Ascending aorta (tissue), 2 donors: ENCODE data around the gene ADRA1B. TPM values are rescaled to one million over a fixed set of nuclear protein-coding genes. Genes with fewer than 3 reads are reported as not detected.
"Not testable (repeated sequence)": the region's sequence is repeated elsewhere in the genome, so short reads cannot be mapped to it uniquely, and the experiment has no call there.

Experiments
- DNase-seq, 2 donors: peaks; one replicate each; pipeline ENCODE4 v3.0.0-alpha.2; 2019; ENCODE audit warnings: low spot score in 2 of 2
- H3K27ac ChIP-seq, 2 donors: fragments of 200-600 bp; sonication (generic); one replicate each; pipeline ENCODE4 v1.5.1; 2016 to 2017; ENCODE audit warnings: mild to moderate bottlenecking in 1 of 2
- H3K27me3 ChIP-seq: fragments of 200-600 bp; sonication (generic); one replicate; pipeline ENCODE4 v1.5.1; 2017
- H3K36me3 ChIP-seq, 2 donors: fragments of 200-600 bp; sonication (generic); one replicate each; pipeline ENCODE4 v1.5.1; 2016
- H3K4me1 ChIP-seq, 2 donors: fragments of 200-600 bp; sonication (generic); one replicate each; pipeline ENCODE4 v1.5.1; 2016 to 2017; ENCODE audit warnings: mild to moderate bottlenecking in 1 of 2
- H3K4me3 ChIP-seq, 2 donors: fragments of 200-600 bp; sonication (generic); one replicate each; pipeline ENCODE4 v1.5.1; 2016 to 2017; ENCODE audit warnings: mild to moderate bottlenecking in 1 of 2
- H3K9me3 ChIP-seq, 2 donors: fragments of 200-600 bp; sonication (generic); one replicate each; pipeline ENCODE4 v1.5.1; 2016
- intact Hi-C: fragments of 100-400 bp; cut with DNase I; formaldehyde crosslinking; loops from one replicate; pipeline ENCODE4 v1.15.1; 2023
- total RNA-seq: library from RNA; depleted of rRNA; stranded (reverse); fragments of >200 nt; gene quantifications from one replicate; pipeline ENCODE4 v1.1.0, GENCODE V29; 2016
- TF ChIP-seq, protein P1 (sequence below), 3 experiments: fragments of 200-600 bp in 2 of 3; fragments of 450-650 bp in 1 of 3; sonication (generic) in 2 of 3; IDR thresholded peaks; one replicate each; pipeline ENCODE4 v1.5.1; 2016 to 2019; ENCODE audit warnings: antibody characterized with exemption in 3 of 3, mild to moderate bottlenecking in 1 of 3, moderate library complexity in 1 of 3

The ADRA1B gene
- total RNA-seq, 1 donor from 2014 or later = 20.6 TPM

DNA sequence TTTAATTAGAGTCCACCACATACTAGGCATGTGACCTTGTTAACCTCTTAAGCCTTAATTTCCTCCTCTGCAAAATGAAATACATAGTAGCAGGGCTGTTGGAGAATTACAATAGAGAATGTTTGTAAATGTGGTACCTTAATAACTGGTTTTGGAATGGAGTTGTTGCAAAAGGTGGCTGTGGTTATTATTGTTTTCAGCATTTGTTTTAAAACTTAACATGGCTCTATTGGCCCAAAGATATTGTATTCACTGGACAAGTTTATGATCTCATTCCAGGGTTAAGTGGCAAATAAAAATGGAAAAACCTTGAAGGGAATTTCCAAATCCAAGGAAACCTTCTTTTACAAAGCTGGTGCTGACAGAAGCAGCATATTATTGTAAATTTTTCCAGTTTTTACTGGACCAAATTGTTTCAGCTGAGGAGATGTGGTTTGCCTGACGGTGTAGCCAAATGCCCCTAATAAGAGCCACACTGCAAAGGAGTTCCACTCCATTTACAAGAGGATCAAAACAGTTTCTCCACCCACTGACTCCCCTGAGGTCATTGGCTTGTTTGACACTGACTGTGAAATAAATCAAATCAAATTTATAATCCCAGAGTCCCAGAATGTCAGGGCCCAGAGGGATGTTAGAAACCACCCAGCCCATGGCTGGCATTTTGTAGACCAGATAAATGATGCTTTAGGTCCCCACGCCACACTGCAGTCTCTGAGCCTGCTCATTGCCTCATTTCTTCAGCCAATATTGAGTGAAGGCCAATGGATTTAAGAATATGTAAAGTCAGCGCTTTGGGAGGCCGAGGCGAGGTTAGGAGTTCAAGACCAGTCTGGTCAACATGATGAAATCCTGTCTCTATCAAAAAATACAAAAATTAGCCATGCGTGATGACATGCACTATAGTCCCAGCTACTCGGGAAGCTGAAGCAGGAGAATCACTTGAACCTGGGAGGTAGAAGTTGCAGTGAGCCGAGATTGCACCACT is 45.2 kb downstream of the ADRA1B start:
- no peaks in the 10 kb centered on the region for H3K27me3 ChIP-seq
- TF ChIP-seq, protein P1, sequence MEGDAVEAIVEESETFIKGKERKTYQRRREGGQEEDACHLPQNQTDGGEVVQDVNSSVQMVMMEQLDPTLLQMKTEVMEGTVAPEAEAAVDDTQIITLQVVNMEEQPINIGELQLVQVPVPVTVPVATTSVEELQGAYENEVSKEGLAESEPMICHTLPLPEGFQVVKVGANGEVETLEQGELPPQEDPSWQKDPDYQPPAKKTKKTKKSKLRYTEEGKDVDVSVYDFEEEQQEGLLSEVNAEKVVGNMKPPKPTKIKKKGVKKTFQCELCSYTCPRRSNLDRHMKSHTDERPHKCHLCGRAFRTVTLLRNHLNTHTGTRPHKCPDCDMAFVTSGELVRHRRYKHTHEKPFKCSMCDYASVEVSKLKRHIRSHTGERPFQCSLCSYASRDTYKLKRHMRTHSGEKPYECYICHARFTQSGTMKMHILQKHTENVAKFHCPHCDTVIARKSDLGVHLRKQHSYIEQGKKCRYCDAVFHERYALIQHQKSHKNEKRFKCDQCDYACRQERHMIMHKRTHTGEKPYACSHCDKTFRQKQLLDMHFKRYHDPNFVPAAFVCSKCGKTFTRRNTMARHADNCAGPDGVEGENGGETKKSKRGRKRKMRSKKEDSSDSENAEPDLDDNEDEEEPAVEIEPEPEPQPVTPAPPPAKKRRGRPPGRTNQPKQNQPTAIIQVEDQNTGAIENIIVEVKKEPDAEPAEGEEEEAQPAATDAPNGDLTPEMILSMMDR (IDR thresholded peaks at IDR 0.05) = no peak
- DNase-seq = no peak
- H3K4me3 ChIP-seq = no peak overlapping the region
- intact Hi-C loops = no loop called here
- H3K27ac ChIP-seq = peak overlapping the region in 1 of 2 donors; percentile 44
- no peaks in the 10 kb centered on the region for H3K9me3 ChIP-seq
- peaks cover 0 to 7% of the 10 kb centered on the region in 2 donors for H3K4me1 ChIP-seq
- peaks cover 0 to 4% of the 10 kb centered on the region in 2 donors for H3K36me3 ChIP-seq

DNA sequence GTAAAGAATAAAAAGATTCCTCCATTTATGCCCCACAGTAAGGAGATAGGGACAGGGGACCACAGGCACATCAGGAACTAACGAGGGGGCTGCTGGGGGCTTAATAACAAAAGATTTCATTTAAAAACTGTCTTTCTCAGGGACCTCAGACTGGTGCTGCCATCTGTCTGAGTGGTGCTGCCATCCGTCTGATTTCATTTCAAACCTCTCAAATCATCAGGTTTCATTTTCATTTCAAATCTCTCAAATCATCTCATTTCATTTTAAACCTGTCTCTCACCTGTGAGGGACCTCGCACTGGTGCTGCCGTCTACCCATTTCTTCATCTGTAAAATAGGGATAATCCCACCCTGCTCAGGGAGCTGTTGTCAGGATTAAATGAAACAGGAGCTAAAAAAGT is 45.9 kb downstream of the ADRA1B start:
- intact Hi-C loops = no loop called here
- peak in 1 of 2 donors; percentile 28 for DNase-seq
- H3K4me1 ChIP-seq = peaks cover 0 to 10% of the 10 kb centered on the region in 2 donors
- H3K4me3 ChIP-seq = no peak overlapping the region
- H3K36me3 ChIP-seq = no peaks in the 10 kb centered on the region
- H3K27me3 ChIP-seq = no peaks in the 10 kb centered on the region
- no peak overlapping the region for H3K27ac ChIP-seq
- TF ChIP-seq, protein P1 (IDR thresholded peaks at IDR 0.05) = no peak
- H3K9me3 ChIP-seq = no peaks in the 10 kb centered on the region

DNA sequence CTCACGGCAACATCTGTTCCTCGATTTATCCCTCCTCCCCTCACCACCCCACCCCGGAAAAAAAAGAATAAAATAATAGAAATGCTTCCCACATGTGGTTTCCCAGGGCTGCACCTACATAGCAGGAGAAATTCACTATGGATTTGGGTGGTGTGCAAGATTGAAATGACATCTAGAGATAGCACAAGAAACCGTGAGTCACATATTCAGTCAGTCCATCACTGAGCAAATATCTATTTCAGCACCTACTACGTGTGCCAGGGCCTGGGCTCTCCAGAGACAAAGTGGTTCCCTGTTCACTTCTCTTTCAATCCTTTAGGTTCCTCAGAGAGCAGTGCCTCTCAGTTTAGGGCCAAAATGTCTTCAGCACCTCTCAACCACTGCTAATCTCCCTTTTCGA is 47.7 kb downstream of the ADRA1B start:
- no peaks in the 10 kb centered on the region for H3K9me3 ChIP-seq
- intact Hi-C loops = no loop called here
- no peak overlapping the region for H3K4me3 ChIP-seq
- no peaks in the 10 kb centered on the region for H3K36me3 ChIP-seq
- TF ChIP-seq, protein P1 (IDR thresholded peaks at IDR 0.05) = no peak
- H3K4me1 ChIP-seq = peaks cover 0 to 10% of the 10 kb centered on the region in 2 donors
- no peak overlapping the region for H3K27ac ChIP-seq
- peak in 1 of 2 donors; percentile 31 for DNase-seq
- H3K27me3 ChIP-seq = no peaks in the 10 kb centered on the region

DNA sequence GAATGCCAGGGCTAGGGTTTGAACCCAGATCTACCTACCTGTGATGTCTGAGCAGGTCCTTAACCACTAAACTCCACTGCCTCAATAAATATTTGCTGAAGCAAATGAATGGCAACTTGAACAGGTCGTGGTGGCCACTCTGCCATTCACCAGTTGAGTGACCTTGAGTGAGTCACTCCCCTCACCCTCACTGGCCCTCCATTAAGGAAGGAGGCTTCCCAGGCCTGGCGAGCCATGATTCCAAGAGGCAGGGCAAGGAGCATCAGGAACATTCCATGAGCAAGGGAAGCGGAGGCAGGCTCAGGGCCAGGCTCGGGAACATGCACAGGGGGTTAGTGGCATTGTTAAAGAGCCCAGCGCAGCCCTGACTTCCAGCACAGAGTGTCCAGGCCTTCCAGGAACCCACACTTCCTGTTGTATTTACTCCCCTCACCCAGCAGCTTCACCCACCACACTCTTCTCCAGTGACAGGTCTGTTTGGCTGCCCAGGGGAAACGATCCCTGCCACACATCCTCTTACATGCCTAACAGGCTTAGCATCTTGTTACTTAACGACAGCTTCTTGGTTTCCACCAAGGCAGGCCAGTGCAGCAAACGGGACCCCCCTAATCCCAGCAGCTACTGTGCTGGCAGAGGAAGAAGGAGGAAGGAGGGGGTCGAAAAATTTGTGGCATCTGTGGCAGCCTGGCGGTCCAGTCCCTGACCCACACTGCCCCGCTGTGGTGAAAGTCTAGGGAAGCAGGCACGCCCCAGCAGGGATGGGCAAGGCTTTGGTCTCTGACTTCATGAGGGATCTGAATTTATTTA is 49.0 kb downstream of the ADRA1B start:
- Histone ChIP-seq H3K36me3 (no peaks in the 10 kb centered on the region), H3K4me1 (peaks cover 0 to 10% of the 10 kb centered on the region in 2 donors), H3K9me3 (no peaks in the 10 kb centered on the region), H3K27me3 (no peaks in the 10 kb centered on the region), H3K27ac (no peak overlapping the region), H3K4me3 (no peak overlapping the region)
- TF ChIP-seq, protein P1 (IDR thresholded peaks at IDR 0.05) = peak; percentile 21 to 66 (median 43)
- intact Hi-C loops = no loop called here
- DNase-seq = peak in 1 of 2 donors; percentile 73

DNA sequence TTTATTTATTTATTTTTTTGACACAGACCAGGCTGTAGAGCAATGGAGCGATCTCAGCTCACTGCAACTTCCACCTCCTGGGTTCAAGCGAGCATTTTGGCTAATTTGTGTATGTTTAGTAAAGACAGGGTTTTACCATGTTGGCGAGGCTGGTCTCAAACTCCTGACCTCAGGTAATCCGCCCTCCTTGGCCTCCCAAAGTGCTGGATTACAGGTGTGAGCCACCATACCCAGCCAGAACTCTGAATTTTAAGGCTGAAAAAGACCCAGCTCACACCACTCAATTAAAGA is 49.5 kb downstream of the ADRA1B start:
- H3K36me3 ChIP-seq, H3K9me3 ChIP-seq, intact Hi-C loops, H3K4me3 ChIP-seq, H3K27me3 ChIP-seq, H3K27ac ChIP-seq: not testable (repeated sequence)
- peaks cover 0 to 10% of the 10 kb centered on the region in 2 donors for H3K4me1 ChIP-seq
- peak in 1 of 2 donors; percentile 34 for DNase-seq

DNA sequence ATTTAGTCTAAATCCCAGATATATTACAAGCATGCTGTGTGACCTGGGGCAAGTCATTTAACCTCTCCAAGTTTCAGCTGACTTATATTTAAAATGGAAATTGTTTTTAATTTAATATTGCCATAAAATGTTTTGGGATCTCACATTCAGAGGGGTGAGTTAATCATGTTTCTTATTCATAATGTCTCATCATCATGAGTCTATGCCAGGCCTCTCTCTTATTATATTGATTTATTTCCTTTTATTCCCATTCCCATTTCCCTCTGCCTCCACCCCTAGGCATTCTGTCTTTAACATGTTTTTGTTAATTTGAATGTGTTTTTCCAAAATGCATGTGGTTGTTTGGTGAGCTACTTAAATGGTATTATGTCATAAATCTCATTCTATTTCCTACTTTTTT is 53.7 kb downstream of the ADRA1B start:
- no peaks in the 10 kb centered on the region for H3K9me3 ChIP-seq
- H3K4me3 ChIP-seq = no peak overlapping the region
- peaks cover 7 to 21% of the 10 kb centered on the region in 2 donors for H3K4me1 ChIP-seq
- H3K27ac ChIP-seq = no peak overlapping the region
- H3K27me3 ChIP-seq = no peaks in the 10 kb centered on the region
- intact Hi-C loops = loop anchor here (10.0 kb wide), 1 partner anchor 185 kb away; no protein-coding TSS in a partner anchor
- DNase-seq = no peak
- H3K36me3 ChIP-seq = no peaks in the 10 kb centered on the region
- TF ChIP-seq, protein P1 (IDR thresholded peaks at IDR 0.05) = no peak
